Sigmoid colon (tissue), 7 donors: ENCODE measurements around the gene NADK. TPM values are rescaled to one million over a fixed set of nuclear protein-coding genes. Genes with fewer than 3 reads are reported as not detected.
"Not testable (repeated sequence)": the region's sequence is repeated elsewhere in the genome, so short reads cannot be mapped to it uniquely, and the experiment has no call there.

Experiments used
- DNase-seq: peaks from one replicate; pipeline ENCODE4 v3.0.0-alpha.2; 2019
- H3K27ac ChIP-seq, 4 donors: fragments of 200-600 bp; sonication (generic); one replicate each; pipeline ENCODE4 v1.5.1; 2016 to 2019; ENCODE audit warnings: mild to moderate bottlenecking in 1 of 4
- H3K27me3 ChIP-seq, 3 donors: fragments of 200-600 bp; sonication (generic); one replicate each; pipeline ENCODE4 v1.5.1; 2019; ENCODE audit warnings: mild to moderate bottlenecking in 1 of 3
- H3K36me3 ChIP-seq, 4 donors: fragments of 200-600 bp; sonication (generic); one replicate each; pipeline ENCODE4 v1.5.1; 2016 to 2019
- H3K4me1 ChIP-seq, 4 donors: fragments of 200-600 bp; sonication (generic); one replicate each; pipeline ENCODE4 v1.5.1; 2017 to 2019
- H3K4me3 ChIP-seq, 4 donors: fragments of 200-600 bp; sonication (generic); one replicate each; pipeline ENCODE4 v1.5.1; 2017 to 2019; ENCODE audit warnings: mild to moderate bottlenecking in 2 of 4, moderate library complexity in 1 of 4
- H3K9me3 ChIP-seq, 4 donors: fragments of 200-600 bp in 3 of 4; sonication (generic) in 3 of 4; one replicate each; pipeline versions ENCODE4 v1.5.1 to v1.6.1; 2013 to 2019
- EP300 ChIP-seq, 4 donors: sonication (generic); formaldehyde crosslinking; IDR thresholded peaks; one replicate each; pipeline ENCODE4 v1.6.1; 2017; ENCODE audit warnings: antibody characterized with exemption in 4 of 4
- POLR2A ChIP-seq, 2 donors: fragments of 450-650 bp; IDR thresholded peaks; one replicate each; pipeline ENCODE4 v1.6.1; 2016; ENCODE audit warnings: antibody characterized with exemption in 2 of 2, mild to moderate bottlenecking in 2 of 2, moderate library complexity in 2 of 2
- POLR2AphosphoS5 ChIP-seq, 4 donors: sonication (generic); formaldehyde crosslinking; IDR thresholded peaks; one replicate each; pipeline ENCODE4 v1.6.1; 2017; ENCODE audit warnings: antibody characterized with exemption in 4 of 4
- WGBS, 2 donors: extraction: QIAGEN DNeasy Blood & Tissue Kit; methylation state at CpG; one replicate each; pipeline ENCODE4 v1.1.7; 2013; 5-methylcytosine and 5-hydroxymethylcytosine counted together
- intact Hi-C: fragments of 100-400 bp; cut with DNase I; formaldehyde crosslinking; loops from one replicate; pipeline ENCODE4 v1.15.1; 2023
- polyA plus RNA-seq, 3 donors: library from polyadenylated mRNA; stranded (reverse); fragments of 200-250 nt; gene quantifications; one replicate each; pipeline ENCODE4 v1.2.3, GENCODE V29; 2013
- total RNA-seq, 4 donors: library from RNA; depleted of rRNA; stranded (reverse); fragments of >200 nt; gene quantifications; one replicate each; pipeline ENCODE4 v1.1.0, GENCODE V29; 2016
- TF ChIP-seq, protein P1 (sequence below), 4 experiments: fragments of 450-650 bp in 3 of 4; fragments of 200-600 bp in 1 of 4; IDR thresholded peaks; one replicate each; pipeline ENCODE4 v1.5.1; 2016 to 2019; ENCODE audit warnings: antibody characterized with exemption in 4 of 4, mild to moderate bottlenecking in 3 of 4, moderate library complexity in 2 of 4
- donor health status: healthy with polysubstance abuse.
- donor health status: Bipolar disorder and iron deficiency.
- donor health status: healthy.

NADK gene
- total and polyA plus RNA-seq, 7 donors, result 34.9 to 121 (median 66.7) TPM

DNA sequence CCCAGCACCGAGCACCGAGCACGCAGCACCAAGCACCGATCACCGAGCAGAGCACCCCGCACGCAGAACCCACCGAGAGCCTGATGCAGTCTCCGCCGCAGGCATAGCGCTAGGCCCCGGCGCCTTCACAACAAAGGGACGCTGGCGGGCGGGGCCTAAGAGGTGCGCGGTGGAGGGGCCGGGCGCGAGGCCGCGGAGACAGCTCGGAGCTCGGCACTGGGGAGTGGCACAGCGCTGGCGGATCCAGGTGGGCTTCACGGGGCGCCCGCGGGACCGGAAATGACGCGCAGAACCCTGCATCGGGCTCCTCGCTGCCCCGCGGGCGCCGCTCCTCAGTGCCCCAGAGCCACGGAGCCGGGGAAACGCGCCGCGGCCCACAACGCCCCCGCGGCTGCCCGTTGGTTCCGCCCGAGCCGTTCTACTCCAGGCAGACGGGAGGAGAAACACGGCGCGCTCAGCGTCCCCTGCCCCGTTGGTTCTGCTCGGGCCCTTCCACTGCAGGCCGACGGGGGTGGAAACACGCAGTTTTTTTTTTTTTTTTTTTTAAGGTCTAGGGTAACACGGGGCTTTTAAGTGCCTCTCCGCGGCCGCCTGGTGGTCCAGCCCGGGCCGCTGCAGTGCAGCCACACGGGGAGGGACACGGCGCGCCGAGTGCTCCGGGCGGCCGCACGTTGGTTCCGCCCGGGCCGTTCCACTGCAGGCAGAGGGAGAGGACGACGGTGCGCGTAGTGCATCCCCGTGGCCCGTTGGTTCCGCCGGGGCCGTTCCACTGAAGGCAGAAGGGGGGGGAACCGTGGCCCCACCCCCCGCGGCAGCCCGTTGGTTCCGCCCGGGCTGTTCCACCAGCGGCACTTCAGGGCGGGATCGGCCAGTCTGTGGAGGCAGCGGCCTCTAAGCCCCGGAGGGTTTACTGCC is 32.4 kb downstream of the NADK start:
- H3K4me1 ChIP-seq, intact Hi-C loops, H3K36me3 ChIP-seq, H3K9me3 ChIP-seq, H3K27me3 ChIP-seq: not testable (repeated sequence)
- 0% methylated on average over 79 to 82 of the region's 101 CpGs for WGBS, 2 donors
- Histone ChIP-seq H3K27ac (peak overlapping the region; percentile 51 to 93 (median 86)), H3K4me3 (peak overlapping the region in 3 of 4 donors; percentile 49 to 54 (median 53))
- TF ChIP-seq POLR2AphosphoS5 (IDR thresholded peaks at IDR 0.05), result peak; percentile 51 to 75 (median 70)
- TF ChIP-seq, protein P1, sequence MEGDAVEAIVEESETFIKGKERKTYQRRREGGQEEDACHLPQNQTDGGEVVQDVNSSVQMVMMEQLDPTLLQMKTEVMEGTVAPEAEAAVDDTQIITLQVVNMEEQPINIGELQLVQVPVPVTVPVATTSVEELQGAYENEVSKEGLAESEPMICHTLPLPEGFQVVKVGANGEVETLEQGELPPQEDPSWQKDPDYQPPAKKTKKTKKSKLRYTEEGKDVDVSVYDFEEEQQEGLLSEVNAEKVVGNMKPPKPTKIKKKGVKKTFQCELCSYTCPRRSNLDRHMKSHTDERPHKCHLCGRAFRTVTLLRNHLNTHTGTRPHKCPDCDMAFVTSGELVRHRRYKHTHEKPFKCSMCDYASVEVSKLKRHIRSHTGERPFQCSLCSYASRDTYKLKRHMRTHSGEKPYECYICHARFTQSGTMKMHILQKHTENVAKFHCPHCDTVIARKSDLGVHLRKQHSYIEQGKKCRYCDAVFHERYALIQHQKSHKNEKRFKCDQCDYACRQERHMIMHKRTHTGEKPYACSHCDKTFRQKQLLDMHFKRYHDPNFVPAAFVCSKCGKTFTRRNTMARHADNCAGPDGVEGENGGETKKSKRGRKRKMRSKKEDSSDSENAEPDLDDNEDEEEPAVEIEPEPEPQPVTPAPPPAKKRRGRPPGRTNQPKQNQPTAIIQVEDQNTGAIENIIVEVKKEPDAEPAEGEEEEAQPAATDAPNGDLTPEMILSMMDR (IDR thresholded peaks at IDR 0.05), result peak in 2 of 4 experiments; percentile 17 to 50
- peak; percentile 95 for DNase-seq

DNA sequence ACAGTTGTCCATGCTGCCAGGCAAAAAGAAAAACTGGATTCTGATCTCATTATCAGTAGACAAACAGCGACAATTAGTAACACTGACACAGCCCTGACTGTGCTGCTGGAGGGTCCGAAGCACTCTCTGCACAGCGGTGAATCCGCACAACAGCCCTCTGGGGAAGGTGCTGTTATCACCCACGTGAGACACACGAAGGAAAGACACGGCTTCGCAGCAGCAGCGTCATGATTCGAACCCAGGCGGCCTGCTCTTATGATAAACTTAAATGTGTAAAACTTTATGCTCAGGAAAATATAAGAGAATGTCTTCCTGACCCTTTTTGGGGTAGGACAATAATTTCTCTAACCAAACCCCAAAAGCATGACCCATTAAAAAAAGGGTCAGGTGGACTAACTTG is 35.7 kb downstream of the NADK start:
- H3K4me3 ChIP-seq, DNase-seq, H3K9me3 ChIP-seq, H3K27ac ChIP-seq, H3K27me3 ChIP-seq, intact Hi-C loops, H3K4me1 ChIP-seq: not testable (repeated sequence)
- H3K36me3 ChIP-seq, result peaks cover 0 to 11% (median 5%) of the 10 kb centered on the region in 4 donors
- 86 to 90% methylated on average over 11 of the region's 11 CpGs for WGBS, 2 donors

DNA sequence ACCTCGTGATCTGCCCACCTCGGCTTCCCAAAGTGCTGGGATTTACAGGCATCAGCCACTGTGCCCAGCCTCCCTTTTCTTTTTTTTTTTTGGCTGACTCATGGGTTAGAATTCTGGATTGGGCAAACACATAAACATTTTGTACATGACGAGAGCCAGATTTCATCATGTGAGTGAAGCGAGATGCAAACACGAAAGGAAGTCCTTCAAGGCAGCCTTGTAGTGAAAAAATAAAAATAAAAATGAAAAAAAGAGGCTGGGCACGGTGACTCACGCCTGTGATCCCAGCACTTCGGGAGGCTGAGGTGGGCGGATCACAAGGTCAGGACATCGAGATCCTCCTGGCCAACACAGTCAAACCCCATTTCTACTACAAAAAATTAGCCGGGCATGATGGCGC is 37.3 kb downstream of the NADK start:
- Histone ChIP-seq H3K36me3 (peaks cover 0 to 17% (median 5%) of the 10 kb centered on the region in 4 donors), H3K27ac (peak overlapping the region; percentile 55 to 77 (median 75))
- intact Hi-C loops, H3K9me3 ChIP-seq, H3K4me1 ChIP-seq, H3K4me3 ChIP-seq, H3K27me3 ChIP-seq: not testable (repeated sequence)
- DNase-seq, result peak; percentile 73
- TF ChIP-seq POLR2AphosphoS5 (IDR thresholded peaks at IDR 0.05) (peak; percentile 47 to 77 (median 67)), EP300 (IDR thresholded peaks at IDR 0.05) (peak in 3 of 4 donors; percentile 13 to 75 (median 22))
- 80 to 86% methylated on average over 12 of the region's 12 CpGs for WGBS, 2 donors

DNA sequence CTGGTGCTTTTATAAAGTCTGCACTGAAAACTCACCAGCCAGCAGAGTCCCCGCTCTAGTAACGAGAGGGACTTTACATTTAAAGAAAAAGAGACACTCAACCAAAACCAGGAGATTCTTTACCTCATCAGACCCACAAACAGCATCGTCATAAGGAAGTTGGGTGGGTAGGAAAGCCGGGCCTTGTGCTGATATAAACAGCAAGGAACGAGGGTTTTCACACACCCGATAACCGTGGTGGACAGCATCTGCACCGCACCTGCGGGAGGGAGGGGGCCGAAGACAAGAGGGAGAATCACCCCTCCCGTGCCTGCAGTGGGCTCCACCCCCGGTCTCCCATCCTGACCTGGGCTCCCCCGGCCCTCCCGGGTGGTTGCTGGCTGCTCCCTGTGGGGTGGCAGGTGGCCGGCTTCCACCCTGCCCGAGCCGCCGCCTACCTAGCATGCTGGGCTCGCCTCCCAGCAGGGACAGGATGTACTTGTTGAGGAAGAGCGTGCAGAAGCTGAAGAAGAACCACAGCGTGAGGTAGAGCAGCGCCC is 39.4 kb downstream of the NADK start:
- H3K4me1 ChIP-seq, H3K9me3 ChIP-seq, H3K27ac ChIP-seq, H3K4me3 ChIP-seq, intact Hi-C loops, H3K27me3 ChIP-seq, DNase-seq: not testable (repeated sequence)
- peaks cover 0 to 26% (median 7%) of the 10 kb centered on the region in 4 donors for H3K36me3 ChIP-seq
- WGBS, 2 donors, result 78 to 81% methylated on average over 12 of the region's 22 CpGs

DNA sequence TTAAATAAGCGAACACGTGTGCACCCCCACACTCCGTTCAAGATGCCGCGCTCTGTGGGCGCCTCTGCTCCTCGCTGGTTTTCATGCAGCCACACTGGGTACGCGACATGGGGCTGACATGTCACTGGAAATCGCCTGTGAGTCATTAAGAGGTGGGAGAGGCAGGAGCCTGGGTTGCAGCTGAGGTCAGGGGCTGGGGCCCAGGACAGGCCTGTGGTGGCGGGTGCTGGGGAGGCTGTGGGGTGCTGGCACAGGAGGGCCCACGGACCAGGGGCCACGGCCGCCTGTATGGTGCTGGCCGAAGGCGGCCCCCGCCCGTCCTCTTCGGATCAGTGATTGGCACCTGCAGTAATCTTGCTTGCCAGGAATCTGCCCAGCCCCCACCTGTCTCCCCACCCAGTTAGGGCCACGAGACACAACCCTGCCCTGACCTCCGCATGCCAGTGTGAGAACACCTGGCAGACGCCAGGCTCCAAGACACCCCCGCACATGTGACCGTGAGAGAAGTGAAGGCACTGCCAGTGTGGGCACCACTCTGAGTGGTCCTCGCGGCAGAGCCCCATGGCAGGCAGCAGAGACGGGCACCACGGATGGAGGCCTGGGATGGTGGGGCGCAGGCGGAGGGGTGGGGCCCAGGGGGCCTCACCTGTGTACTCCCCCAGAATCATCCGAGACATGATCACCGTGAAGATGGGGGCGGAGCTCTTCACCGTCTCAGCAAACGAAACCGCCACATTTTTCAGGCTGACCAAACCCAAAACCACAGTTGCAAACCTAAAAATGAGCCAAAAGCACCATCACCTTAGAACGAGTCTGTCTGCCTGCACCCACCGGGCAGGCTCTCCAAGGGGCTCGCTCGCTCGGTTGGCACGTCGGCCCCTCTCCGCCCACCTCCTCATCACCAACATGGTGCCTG is 40.3 kb downstream of the NADK start:
- H3K4me3 ChIP-seq, DNase-seq, intact Hi-C loops, H3K9me3 ChIP-seq, H3K27me3 ChIP-seq, H3K4me1 ChIP-seq, H3K27ac ChIP-seq: not testable (repeated sequence)
- WGBS, 2 donors, result 91 to 96% methylated on average over 29 to 35 of the region's 44 CpGs
- peaks cover 4 to 35% (median 12%) of the 10 kb centered on the region in 4 donors for H3K36me3 ChIP-seq

DNA sequence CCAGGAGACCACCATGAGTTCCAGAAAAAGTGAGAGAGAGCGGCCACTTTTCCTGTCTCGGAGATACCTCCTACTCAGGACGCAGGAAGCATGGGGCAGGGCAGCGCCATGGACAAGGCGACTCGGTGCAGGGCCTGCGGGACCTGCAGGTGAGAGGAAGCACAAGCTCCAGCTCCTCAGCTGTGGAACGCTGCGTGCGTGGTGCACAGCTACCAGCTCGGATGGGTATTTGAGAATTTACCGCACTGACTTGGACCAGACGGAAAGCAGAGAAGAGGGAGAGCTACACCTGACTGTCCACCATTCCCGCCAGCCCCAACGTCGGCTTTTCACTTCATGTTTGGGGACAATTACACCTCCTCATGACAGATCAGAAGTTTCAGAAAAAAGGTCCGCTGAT is 45.9 kb downstream of the NADK start:
- no peak for DNase-seq
- Histone ChIP-seq H3K27me3 (no peaks in the 10 kb centered on the region), H3K4me1 (no peaks in the 10 kb centered on the region), H3K36me3 (peaks cover 4 to 50% (median 23%) of the 10 kb centered on the region in 4 donors), H3K4me3 (no peak overlapping the region), H3K27ac (no peak overlapping the region), H3K9me3 (no peaks in the 10 kb centered on the region)
- TF ChIP-seq, protein P1 (IDR thresholded peaks at IDR 0.05), result no peak
- TF ChIP-seq POLR2AphosphoS5 (IDR thresholded peaks at IDR 0.05) (no peak), EP300 (IDR thresholded peaks at IDR 0.05) (no peak), POLR2A (IDR thresholded peaks at IDR 0.05) (no peak)
- 91 to 93% methylated on average over 17 of the region's 17 CpGs for WGBS, 2 donors
- intact Hi-C loops, result no loop called here
